Activated CD4-positive, alpha-beta T cell treated with anti-CD3 and anti-CD28 coated beads, Interleukin-2, amount 50 U/mL, for 1 hour (primary cell): ENCODE measurements around the gene SOBP.

ENCODE experiments used
- DNase-seq: peaks from one replicate; pipeline ENCODE4 v3.0.0-alpha.2; 2020

The SOBP gene

DNA sequence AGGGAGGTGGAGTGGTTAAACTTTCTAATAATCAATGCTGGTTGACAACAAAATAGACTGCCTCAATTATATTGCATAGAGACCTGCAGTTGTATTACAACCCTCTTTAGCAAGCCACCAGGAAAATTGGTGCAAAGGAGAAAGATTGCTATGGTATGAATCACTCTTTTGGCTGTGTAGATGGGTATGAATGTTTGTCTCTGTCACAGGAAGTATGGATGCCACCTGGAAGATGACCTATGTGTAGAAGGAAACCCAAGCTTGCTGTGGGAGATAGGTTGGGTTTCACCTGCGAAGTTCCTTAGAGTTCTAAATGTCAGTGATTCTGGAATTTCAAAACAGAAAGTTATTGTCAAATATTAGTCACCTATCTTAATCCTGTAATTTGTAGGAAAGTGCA lies 134.6 kb downstream of the SOBP start:
- no peak for DNase-seq

DNA sequence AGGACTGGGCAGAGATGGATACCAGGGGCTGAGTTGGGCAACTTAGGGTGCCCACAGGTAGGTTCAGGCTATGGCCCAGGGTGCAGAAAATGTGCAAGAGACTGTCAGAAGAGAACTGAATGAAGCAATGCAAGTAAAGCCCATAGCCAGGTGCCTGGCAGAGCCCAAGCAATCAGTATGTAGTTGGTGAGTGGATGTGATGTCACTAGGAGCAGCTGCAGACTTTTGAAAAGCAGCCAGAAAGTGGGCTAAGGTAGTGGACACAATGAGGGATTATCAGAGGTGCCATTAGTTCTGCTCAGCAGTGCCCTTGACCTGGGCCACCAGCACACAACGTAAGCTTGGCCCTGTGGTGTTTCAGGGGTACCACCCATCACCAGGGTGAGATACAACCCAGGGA lies 135.3 kb downstream of the SOBP start:
- DNase-seq: no peak

DNA sequence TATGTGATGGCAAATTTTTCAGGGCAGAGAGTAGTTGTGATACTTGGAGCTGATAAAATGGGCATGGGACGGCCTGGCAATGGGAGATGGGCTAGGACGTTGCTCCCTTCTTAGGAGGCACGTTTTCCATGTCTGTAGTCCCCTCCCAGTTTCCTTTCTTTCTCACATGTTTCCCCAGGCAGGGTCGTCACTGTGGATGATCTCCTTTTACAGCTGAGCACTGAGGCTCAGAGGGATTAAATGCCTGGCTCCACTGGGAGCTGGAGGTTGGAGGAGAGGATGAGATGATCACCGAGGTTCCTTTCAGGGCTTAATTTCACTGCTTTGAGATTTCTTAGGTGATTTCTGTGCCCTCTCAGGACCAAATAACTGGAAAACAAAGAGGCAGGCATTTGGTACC lies 136.7 kb downstream of the SOBP start:
- no peak for DNase-seq

DNA sequence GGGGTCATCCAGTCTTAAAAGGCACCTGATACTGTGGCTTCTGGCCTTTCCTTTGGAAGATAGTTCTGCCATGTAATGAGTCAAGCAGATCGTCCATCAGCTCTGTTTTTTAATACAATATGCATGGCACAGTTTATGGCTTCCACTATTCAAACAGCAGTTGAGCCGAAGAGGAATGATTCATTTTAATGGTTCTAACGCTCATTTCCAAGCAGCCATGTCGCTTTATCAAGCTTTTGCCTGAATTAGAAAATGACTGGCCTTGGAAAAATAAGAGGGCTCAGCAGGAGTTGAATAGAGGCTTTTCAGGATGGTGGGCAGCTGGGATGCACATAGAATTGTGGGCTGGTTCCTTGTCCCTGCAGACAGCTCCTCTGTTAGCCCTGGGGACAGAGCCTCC lies 138.1 kb downstream of the SOBP start:
- DNase-seq: no peak

DNA sequence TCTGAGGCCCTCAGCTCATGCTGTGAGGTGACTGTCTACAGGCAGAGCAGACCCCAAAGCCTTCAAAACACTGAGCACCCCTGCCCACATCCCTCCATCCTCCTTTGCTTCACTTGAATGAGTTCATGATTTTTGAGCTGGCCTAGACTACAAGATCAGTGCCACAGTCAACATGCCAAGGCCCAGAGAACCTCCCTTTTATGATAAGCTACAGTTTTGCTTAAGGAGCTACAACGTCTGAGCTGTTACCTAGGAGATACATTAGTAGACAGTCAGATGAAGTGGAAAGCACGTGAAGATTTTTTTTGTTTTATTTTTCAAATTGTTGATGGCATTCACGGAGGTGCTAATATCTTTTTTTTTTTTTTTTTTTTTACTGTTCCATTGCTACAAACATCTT lies 139.0 kb downstream of the SOBP start:
- no peak for DNase-seq

DNA sequence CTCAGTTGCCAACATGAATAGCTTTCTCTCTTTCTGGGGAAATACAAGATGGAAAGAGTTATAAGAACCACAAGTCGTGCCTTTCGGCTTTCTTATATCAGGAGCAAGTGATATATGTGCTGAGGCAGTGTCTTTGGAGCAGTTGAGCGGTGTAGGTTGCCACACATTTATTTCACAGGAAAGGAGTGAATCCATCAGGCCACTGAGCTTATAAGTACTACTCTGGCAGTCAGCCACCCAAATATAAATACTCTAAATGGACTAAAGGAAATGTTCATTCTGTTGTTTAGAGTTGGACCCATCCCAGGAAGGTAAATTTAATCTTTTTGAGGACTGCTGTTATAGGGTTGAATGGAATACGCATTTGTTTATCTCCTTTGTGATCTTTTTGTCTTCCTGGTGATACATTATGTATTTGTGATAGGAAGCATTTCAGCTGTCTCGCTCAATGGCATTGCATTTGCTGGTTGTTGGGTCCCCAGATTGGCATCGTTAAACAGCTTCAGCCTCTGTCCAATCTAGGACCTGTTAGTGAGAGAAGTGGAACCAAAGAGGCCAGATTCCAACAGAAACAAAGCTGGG lies 139.7 kb downstream of the SOBP start:
- DNase-seq: no peak

DNA sequence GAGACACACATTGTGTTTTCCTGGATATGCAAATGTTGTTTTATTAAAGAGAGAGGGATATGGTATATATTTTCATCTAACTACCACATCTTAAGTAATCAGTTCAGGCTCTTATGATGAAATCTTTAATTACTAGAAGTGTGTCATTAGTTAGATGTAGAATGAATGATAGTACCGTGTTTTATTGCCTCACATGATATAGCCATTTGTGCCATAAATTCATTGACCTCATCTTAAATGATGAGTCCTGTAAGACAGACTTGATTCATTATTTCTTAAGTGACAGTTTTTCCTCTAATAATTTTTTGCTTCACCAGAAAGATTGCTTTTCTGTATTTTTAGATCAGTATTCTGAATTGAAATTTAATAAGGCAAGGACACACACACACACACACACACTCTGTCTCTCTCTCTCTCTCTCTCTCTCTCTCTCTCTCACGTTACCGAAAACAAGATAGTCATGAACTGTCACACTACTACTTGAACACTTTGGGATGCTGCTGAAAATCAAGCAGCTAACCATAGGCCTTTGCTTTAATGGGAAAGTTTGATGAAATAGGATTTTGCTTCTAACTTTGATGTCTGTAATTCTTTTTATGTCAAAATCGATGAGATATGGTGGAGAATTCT lies 140.5 kb downstream of the SOBP start:
- DNase-seq: no peak

DNA sequence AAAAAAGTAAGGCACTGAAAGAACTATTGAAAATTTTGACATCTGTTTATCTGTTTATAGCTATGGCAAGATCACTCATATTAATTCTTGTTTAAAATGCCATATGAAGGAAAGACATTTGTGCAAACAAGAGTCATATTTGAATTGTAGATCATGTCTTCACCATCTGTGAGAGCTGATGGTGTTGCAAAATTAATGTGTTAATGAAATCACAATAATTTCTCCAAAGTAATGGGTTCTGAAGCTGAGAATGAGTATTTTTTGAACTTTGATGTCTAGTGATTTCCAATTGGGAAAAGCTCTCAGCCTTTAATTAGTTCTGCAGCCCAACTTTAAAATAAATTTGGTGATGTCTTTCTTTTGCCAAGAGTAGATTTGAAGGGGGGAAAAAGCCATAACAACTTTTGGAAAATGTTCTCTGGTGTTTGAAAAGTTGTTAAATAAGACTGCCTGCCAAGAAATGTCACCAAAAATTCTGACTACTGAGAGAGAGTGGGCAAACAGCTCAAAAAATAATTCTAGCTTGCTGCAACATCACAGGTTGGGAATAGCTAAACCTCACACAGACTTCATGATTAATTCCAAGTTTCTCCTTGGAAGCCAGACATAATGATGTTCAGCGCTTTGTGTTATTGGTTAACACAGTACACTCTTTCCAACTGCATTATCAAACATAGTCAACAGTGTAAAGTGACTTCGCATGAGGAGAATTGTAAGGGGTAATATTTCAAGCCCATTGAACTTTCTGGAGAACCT lies 142.6 kb downstream of the SOBP start:
- no peak for DNase-seq

DNA sequence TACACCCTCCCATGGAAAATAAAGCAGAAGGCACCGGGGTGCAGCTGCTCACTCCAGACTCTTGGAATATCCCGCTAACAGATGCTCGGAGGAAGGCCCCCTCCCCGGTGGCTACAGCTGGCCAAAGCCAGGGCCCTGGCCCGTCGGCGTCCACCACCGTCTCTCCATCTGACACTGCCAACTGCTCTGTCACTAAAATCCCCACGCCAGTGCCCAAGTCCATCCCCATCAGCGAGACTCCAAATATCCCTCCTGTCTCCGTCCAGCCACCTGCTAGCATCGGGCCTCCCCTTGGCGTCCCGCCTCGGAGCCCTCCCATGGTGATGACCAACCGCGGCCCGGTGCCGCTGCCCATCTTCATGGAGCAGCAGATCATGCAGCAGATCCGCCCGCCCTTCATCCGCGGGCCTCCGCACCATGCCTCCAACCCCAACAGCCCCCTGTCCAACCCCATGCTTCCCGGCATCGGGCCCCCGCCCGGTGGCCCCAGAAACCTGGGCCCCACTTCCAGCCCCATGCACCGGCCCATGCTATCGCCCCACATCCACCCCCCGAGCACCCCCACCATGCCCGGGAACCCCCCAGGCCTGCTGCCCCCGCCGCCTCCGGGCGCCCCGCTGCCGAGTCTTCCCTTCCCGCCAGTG lies 143.9 kb downstream of the SOBP start:
- no peak for DNase-seq

DNA sequence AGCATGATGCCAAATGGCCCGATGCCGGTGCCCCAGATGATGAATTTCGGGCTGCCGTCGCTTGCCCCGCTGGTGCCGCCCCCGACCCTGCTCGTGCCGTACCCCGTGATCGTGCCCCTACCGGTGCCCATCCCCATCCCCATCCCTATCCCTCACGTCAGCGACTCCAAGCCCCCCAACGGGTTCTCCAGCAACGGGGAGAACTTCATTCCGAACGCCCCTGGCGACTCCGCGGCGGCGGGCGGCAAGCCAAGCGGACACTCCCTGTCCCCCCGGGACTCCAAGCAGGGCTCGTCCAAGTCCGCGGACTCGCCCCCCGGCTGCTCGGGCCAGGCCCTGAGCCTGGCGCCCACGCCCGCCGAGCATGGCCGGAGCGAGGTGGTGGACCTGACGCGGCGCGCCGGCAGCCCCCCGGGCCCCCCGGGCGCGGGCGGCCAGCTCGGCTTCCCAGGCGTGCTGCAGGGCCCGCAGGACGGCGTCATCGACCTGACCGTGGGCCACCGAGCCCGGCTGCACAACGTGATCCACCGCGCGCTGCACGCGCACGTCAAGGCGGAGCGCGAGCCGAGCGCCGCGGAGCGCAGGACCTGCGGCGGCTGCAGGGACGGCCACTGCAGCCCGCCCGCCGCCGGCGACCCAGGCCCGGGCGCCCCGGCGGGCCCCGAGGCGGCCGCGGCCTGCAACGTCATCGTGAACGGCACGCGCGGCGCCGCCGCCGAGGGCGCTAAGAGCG lies 144.6 kb downstream of the SOBP start:
- no peak for DNase-seq

DNA sequence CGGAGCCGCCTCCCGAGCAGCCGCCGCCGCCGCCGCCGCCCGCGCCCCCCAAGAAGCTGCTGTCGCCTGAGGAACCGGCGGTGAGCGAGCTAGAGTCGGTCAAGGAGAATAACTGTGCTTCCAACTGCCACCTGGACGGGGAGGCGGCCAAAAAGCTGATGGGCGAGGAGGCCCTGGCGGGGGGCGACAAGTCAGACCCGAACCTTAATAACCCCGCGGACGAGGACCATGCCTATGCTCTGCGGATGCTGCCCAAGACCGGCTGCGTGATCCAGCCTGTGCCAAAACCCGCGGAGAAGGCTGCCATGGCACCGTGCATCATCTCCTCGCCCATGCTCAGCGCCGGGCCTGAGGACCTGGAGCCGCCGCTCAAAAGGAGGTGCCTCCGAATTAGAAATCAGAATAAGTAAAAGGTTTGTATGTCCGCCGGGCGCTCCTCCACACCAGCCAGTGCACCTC lies 145.2 kb downstream of the SOBP start:
- DNase-seq: no peak

DNA sequence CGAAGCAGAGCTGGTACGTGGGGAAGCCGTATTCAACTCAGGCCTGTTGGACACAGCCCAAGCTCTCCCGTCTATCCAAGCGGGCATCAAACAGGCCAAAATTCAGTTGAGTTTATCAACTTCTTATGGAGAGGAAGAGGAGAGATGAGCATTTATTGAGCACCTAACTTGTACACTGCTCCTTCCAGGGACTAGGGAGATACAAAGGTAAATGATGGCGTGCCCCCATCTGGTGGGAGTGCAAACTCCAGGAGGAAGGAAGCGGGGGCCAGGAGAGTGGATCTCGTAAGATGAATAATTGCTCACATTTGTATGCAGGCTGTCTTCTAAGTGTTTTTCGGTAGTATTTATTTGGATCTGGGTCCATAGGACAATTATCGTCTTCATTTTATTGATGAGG lies 146.6 kb downstream of the SOBP start:
- no peak for DNase-seq

DNA sequence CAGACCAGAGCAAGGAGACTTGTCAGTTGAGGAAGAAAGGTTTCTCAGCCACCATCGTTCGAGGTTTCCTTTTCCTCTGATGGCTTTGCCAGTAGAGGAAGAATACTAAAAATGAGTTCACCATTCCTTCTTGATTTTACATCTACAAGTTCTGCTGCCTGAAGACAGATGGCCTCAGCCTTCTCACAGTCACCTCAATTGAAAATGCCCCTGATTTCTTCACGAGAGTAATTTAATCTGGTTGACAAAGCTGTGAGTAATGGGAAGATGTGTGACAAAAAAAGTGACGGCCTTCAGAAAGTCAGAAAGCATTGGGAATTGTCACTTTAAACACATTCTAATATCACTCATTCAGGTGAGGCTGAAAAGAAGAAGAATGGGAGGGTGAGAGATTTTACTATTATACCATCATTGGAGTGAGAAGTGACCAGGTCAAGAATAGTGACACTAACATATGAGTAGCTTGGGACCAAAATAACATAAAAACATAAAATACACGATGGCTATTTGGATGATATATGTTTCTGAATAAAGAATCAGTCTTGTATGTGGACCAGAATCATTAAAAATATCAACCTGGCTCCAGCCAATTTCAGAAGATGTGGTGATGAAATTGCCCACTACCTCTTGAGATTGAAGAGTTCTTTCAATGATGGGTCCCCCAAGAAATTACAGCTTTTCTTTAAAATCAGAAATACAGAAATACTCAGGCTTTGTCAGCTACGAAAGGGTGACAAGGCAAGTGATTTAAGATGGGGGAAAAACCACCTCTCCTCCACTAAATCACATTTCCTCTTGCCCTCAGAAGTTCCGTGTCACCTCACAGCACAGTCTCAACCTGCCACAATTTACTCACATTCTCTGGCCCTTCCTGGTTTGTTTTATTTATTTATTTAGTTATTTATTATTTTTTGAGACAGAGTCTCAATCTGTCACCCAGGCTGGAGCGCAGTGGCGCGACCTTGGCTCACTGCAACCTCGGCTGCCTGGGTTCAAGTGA lies 147.7 kb downstream of the SOBP start:
- DNase-seq: no peak

DNA sequence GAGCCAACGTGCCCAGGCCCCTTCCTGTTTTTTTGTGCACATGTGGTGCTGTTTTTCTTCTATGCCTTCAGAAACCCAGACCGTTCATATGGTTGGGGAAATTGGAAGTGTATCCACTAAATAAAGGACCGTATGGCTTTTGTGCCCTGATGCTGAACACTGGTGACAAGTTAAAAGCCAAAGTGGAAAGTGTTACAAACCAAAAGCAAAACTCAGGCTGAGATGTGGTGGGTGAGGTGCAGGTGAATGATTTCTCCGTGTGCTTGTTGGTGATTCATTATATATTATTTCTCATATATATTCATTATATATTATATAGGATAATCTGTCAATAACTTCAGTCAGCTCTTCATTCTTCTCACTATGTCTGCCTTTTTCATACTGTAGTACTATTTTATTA lies 148.6 kb downstream of the SOBP start:
- no peak for DNase-seq

DNA sequence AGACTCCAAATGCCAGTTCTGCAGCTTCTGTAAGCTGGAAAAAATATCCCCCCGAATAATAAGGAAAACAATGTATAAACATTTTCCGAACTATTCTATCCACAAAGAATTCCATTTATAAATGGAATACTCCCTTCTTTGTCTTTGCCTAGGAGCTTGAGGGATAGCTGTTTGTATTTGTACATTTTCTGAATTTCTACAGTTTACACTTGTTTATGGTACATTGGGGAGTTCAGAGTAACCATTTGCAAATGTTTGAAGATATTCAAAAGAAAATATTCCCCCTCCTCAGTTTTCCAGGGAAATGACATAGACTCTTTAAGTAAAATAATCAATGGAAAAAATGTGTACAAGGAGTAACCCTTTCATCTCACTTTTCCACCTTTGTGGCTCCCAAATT lies 149.6 kb downstream of the SOBP start:
- DNase-seq: no peak

DNA sequence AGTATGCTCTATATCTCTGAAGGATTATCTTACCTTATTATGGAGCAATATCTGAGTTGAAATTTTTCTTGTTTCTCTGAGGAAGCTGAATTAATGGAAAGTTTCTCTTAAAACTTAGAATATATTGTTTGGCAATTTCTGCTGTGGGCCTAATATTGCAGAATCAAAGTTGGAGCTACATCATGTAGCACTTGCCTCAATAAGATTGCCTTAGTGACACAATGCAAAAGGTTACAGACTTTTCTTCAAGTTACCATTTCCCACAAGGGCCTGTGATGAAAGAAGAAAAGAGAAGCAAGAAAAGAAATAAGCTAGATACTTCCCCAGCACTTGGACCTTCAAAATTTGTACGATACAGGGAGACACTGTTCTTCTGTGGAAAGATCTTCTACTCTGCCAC lies 151.2 kb downstream of the SOBP start:
- DNase-seq: no peak

DNA sequence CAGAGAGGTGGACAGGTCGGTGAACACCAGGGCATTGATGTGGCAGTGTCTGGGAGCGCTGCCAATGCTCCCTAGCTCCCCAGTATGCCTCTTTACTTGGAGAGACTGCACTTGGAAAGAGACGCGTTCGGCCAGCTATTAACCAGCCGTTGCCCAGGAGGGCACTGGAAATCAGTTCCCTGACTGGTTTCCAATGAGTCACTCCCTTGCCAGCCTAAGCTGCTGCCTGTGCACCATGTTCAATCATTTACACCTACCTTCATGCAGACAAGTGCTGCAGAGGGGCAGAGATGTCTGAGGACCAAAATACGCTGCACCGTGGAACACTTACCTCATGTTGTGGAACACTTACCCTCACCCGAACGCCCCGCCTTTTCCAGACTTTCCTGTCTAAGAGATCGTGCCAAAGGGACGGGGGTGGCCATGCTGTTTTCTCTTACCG lies 151.6 kb downstream of the SOBP start:
- DNase-seq: no peak

DNA sequence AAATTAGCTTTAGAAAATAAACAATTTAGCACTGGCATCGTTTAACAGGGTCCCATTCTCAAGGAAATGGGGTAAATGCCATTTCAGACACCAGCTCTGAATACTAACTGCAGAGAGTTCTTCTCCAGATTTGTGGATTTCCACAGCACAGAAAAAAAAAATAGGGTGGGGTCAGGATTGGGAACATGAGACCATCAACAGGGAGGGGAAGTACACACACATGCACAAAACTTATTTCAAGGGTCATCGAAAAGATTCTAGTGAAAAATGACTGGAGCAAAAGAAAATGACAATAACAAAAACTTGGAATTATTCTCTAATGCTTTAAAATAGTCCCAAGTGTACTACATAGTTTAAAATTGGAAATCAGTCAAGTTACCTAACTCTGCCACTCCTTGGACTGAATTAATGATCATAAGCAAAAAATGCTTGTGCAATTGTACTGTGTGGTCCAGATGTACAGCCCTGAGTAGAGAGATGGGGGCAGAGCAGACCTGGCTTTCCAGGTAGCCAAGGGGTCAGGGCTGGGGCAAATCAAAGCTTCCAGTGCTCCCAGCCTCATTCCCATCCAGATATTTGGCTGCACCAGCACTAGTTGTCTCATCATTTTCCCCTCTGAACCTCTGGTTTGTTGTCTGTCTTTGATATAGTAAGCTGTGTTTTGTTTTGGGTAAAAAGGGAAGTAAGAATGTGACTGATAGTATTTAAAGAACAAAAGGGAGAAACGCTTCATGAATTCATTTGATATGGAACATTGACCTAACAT lies 152.4 kb downstream of the SOBP start:
- DNase-seq: no peak

DNA sequence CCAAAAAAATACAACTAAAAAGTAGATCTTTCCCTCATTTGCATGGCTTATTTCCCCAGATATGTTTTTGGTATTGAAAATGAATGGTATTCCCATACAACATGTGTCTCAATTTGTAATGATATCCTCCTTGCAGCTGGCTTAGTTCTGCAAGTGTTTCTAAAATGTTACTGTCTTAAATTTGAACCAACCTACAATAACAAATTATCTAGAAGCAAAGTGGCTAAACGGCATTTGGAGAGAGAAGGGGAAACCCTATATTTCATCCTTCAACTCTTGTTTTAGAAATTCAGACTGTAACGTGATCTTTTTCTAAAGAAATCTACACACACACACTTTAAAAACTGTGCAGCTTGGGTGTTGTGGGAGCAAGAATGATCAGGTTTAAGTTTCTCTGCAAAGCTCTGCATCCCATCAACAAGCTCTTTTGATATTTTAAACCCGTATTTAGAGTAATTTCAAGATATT lies 153.0 kb downstream of the SOBP start:
- no peak for DNase-seq

DNA sequence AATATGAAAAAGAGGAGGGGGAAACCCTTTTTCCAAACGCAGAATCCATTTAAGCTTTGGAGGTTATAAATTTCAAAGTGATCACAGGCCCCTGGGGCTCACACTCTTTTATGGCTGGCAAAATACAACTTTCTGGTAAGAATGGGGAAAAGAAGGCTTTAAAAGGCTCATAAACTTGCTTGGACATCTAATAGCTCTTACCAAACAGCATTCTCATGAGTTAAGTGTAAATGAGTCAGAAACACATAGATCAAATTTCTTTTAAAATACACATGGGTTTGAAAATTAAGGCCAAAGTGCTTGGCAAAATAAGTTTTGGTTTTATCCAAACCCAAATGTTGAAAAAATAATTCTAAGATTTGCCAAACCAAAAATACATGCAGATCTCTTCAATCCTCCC lies 154.6 kb downstream of the SOBP start:
- no peak for DNase-seq

DNA sequence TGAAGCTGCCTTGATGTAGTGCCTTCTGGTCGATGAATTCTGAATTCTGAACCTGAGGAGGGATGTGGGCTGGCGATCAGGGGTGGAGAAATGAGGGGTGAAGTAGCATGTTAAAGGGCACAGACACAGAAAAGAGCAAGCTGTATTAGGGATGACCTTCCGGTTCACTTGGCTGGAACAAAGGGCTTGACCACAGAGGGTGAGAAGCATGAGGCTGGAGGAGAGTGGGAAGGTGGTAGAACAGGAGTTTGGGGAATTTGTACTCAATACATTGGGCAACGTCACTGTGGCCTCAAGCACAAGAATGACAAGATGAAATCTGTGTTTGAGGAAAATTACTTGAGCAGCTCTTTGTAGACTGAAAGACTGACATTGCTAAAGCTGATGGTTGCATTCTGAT lies 155.8 kb downstream of the SOBP start:
- DNase-seq: no peak
